ENCODE measurements around the gene ACBD4.
A peak's percentile ranks its signal among the peaks of the same experiment; 100 is the strongest.

ACBD4 gene

DNA sequence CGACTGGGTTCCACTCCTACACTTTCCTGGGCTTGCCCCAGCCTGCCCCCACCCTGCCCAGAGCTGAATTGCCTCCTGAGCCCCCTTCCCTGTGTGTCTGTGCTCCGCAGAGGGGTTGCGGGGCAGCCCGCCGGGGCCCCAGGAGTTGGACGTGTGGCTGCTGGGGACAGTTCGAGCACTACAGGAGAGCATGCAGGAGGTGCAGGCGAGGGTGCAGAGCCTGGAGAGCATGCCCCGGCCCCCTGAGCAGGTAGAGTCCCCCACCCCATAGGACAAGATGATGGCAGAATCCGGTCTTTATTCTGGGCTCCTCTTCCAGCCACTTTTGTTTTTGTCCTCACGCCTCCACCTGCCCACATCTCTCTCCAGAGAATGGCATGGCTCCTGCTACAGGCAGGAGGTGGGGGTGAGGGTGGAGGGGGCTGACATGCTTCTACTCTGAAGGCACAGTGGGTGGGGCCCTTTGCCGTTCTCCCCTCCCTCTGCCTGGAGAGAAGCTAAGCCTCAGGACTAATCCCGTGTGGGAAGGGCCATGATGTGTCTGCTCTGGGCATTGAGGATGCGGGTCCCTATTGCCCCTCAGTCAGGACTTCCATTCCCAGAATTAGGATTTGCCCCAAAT is 3.5 kb downstream of the ACBD4 start:
- no peak for DNase-seq

- no peak for DNase-seq
Observed at GRCh38 chr17:45139533-45139920, 4.0 kb downstream of the ACBD4 start.

DNA sequence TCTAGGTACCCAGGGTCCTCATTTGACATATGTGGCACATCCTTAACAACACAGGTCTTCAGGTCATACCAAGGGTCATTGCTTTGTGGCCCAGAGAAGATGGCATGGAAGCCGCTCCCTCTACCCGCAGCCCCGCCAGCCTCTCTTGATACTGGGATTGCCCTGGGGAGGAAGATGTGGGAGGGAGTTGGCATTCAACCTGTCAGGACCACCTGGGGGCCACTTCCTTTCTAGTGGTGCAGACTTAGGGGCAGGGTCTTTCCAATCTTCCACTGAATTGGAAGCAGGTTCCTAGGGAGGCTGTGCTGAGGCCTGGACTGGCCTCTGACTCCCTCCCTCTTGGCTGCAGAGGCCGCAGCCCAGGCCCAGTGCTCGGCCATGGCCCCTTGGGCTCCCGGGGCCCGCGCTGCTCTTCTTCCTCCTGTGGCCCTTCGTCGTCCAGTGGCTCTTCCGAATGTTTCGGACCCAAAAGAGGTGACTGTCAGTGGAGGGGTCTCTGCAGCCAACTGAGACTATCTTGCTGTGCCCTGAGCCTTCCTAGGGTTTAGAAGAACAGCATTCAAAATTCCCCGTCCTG is 7.7 kb downstream of the ACBD4 start:
- DNase-seq: no peak

- peak; percentile 47 for DNase-seq
Observed at GRCh38 chr17:45143767-45144198, 8.3 kb downstream of the ACBD4 start.

- peak; percentile 54 for DNase-seq
Observed at GRCh38 chr17:45144199-45145034, 8.9 kb downstream of the ACBD4 start.

DNA sequence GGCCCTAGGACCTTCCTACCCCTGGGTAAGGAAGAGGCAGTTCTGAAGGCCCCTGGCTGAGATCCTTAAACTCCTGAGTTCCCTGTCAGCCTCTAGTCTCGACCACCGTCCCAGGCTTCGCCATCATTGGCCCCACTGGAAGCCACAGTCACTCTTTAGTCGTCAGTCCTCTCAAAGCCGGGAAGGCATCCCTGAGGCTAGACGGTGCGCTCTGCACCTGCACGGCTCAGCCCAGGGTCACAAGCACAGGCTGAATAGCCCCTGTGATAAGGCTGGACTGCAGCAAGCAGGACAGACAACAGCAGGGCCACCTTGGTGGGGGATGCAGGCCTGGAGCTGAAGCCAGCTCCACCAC is 9.5 kb downstream of the ACBD4 start:
- DNase-seq: no peak

DNA sequence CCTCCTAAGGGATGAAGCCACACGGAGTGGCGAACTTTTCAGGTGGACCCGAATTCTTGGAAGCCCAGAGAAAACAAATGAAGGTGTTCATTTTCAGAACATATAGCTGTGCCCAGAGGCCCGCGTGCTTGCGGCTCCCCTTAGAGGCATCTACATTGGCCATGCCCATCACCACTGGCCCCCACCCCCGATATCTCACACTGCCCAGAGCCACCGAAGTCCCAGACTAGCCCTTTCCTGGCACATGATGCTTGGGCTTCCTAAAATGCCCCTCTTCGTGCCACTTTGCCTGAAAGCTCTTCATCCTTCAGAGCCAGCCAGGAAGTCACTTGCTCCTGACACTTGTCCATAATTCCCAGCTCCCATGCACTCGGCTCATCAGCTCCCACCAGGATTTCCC is 10.7 kb downstream of the ACBD4 start:
- no peak for DNase-seq

- no peak for DNase-seq
Observed at GRCh38 chr17:45146592-45146889, 11.1 kb downstream of the ACBD4 start.

GRCh38 chr17:45146890-45147580 is 11.5 kb downstream of the ACBD4 start:
- peak; percentile 80 for DNase-seq

GRCh38 chr17:45147581-45148182 is 12.2 kb downstream of the ACBD4 start:
- DNase-seq: peak; percentile 95

DNA sequence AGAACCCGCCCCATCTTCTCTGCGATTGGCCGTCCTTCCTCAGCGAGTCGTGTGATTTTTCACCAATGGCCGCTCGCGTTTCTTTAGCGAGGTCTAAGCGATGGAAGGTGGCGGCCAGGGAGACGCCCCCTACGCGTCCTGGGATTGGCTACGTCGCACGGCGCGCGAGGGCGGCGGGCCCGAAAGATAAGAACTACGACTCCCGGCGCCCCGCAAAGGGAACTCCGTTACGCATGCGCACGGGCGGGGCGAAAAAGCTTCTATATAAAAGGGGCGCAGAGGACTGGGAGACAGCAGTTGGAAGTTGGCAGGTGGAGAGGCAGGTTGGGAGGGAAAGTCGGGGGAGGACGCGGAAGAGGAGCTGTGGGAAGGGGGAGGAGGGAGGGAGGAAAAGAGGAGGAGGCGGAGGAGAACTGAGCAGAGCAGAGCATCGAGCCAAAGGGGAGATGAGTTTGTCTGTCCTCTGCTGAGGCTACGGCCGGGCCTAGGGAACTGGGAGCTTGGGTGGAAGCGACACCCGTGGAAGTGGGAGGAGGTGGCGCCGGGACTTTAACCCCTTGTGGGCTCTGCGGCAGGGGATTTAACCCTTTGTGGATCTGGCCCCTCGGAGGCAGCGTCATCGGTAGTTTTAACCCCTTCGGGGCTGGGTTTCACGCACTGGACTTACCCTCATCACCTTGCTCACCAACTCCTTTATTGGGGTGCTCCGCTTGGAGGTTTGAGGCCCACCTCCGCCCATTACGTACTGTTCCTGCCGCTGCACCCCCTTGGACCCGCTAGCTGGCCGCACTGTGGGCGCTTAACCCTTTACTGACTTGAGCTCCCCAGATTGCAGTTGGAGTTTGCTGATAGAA is 12.9 kb downstream of the ACBD4 start, which contains the start of gene HEXIM1:
Gene HEXIM1, plus strand, starts transcription at position 293 of the 854 bp plus-strand sequence. CDS start 716 bp downstream, outside the sequence.
- peak; percentile 100 for DNase-seq

- DNase-seq: peak; percentile 83
Observed at GRCh38 chr17:45149037-45149668, 13.7 kb downstream of the ACBD4 start.

- peak; percentile 49 for DNase-seq
Observed at GRCh38 chr17:45149669-45150664, 14.5 kb downstream of the ACBD4 start.

- DNase-seq: no peak
Observed at GRCh38 chr17:45150911-45151809, 15.7 kb downstream of the ACBD4 start.

GRCh38 chr17:45155029-45155428 is 19.5 kb downstream of the ACBD4 start:
- no peak for DNase-seq

- no peak for DNase-seq
Observed at GRCh38 chr17:45155483-45155882, 20.0 kb downstream of the ACBD4 start.

- no peak for DNase-seq
Observed at GRCh38 chr17:45156242-45156641, 20.8 kb downstream of the ACBD4 start.

- peak; percentile 59 for DNase-seq
Observed at GRCh38 chr17:45160447-45161287, 25.2 kb downstream of the ACBD4 start.

Measured in hematopoietic multipotent progenitor cell treated with erythropoietin and hydrocortisone succinate and interleukin-3 and kit ligand, for 8 days (in vitro differentiated cells).